HepG2 (cell line): Measurements from ENCODE around the gene PRXL2B. TPM values are rescaled to one million over a fixed set of nuclear protein-coding genes. Genes with fewer than 3 reads are reported as not detected.

Experiments
- BHLHE40 ChIP-seq: IDR thresholded peaks from 2 replicates; pipeline ENCODE4 v1.6.1; 2011; ENCODE audit warnings: low read length, improper control_type of control experiment
- CEBPG ChIP-seq: IDR thresholded peaks from 2 replicates; pipeline ENCODE4 v1.6.1; 2016
- FOXP1 ChIP-seq, 2 experiments: fragments of 450-650 bp in 1 of 2; IDR thresholded peaks; 2 replicates each; pipeline ENCODE4 v1.6.1; 2017 to 2018; ENCODE audit warnings: antibody characterized with exemption in 1 of 2
- HMG20A ChIP-seq: IDR thresholded peaks from 2 replicates; pipeline ENCODE4 v1.6.1; 2016; ENCODE audit warnings: borderline replicate concordance
- HNRNPLL ChIP-seq: fragments of 200-400 bp; formaldehyde crosslinking; IDR thresholded peaks from 2 replicates; pipeline ENCODE4 v1.6.1; 2017; ENCODE audit warnings: mild to moderate bottlenecking, low read depth, low read length; ENCODE audit not compliant: poor library complexity, severe bottlenecking
- MED1 ChIP-seq: sonication (generic); formaldehyde crosslinking; IDR thresholded peaks from 2 replicates; pipeline ENCODE4 v1.4.0; 2020; ENCODE audit warnings: missing genetic modification reagents
- MEIS1 ChIP-seq: sonication (generic); formaldehyde crosslinking; IDR thresholded peaks from 2 replicates; pipeline ENCODE4 v1.9.0; 2021; ENCODE audit warnings: mild to moderate bottlenecking, missing genetic modification reagents, moderate library complexity, borderline replicate concordance
- NR2F1 ChIP-seq, 2 experiments: fragments of 450-650 bp in 1 of 2; formaldehyde crosslinking in 1 of 2; IDR thresholded peaks; 2 replicates each; pipeline versions ENCODE4 v1.5.0 to v1.6.1; 2016 to 2020; ENCODE audit warnings: mild to moderate bottlenecking in 1 of 2, missing compliant biosample characterization in 1 of 2, missing genetic modification reagents in 1 of 2, moderate library complexity in 1 of 2
- RFXAP ChIP-seq: sonication (generic); formaldehyde crosslinking; IDR thresholded peaks from 2 replicates; pipeline ENCODE4 v1.4.0; 2020; ENCODE audit warnings: missing genetic modification reagents, borderline replicate concordance
- SP140L ChIP-seq: sonication (generic); formaldehyde crosslinking; IDR thresholded peaks from 2 replicates; pipeline ENCODE4 v1.4.0; 2020; ENCODE audit warnings: missing genetic modification reagents, borderline replicate concordance
- ZBTB38 ChIP-seq: sonication (generic); formaldehyde crosslinking; IDR thresholded peaks from 2 replicates; pipeline ENCODE4 v1.5.1; 2020; ENCODE audit warnings: mild to moderate bottlenecking, missing genetic modification reagents
- ZIK1 ChIP-seq: sonication (generic); formaldehyde crosslinking; IDR thresholded peaks from 2 replicates; pipeline ENCODE4 v1.5.0; 2020; ENCODE audit warnings: mild to moderate bottlenecking, low read depth, missing genetic modification reagents, borderline replicate concordance
- ZNF205 ChIP-seq: IDR thresholded peaks from 2 replicates; pipeline ENCODE4 v1.6.1; 2018; ENCODE audit warnings: missing biosample characterization, missing genetic modification reagents
- polyA plus RNA-seq, 8 experiments: library from polyadenylated mRNA; depleted of rRNA in 3 of 8; stranded (reverse) in 7 of 8; unstranded in 1 of 8; fragments of >200 nt; fragmentation: Illumina TruSeq in 4 of 8; extraction: Trizol in 4 of 8; gene quantifications; 2 replicates each; pipeline versions ENCODE4 v1.2.1 to v1.2.3, GENCODE V29; 2011 to 2016; ENCODE audit warnings: low read depth in 4 of 8, missing spikeins in 1 of 8, mixed read lengths in 1 of 8; ENCODE audit not compliant: insufficient read depth in 1 of 8
- total RNA-seq, 5 experiments: library from RNA; depleted of rRNA; stranded (reverse); fragments of >200 nt; fragmentation: Illumina TruSeq; extraction: Trizol; gene quantifications; 2 replicates each; pipeline ENCODE4 v1.2.3, GENCODE V29; 2016; ENCODE audit warnings: low read depth in 1 of 5
- TF ChIP-seq, protein P1 (sequence below): sonication (generic); formaldehyde crosslinking; IDR thresholded peaks from 2 replicates; pipeline ENCODE4 v1.4.0; 2020; ENCODE audit warnings: missing genetic modification reagents
- TF ChIP-seq, protein P2 (sequence below): sonication (generic); formaldehyde crosslinking; IDR thresholded peaks from 2 replicates; pipeline ENCODE4 v1.5.0; 2020; ENCODE audit warnings: missing genetic modification reagents, mild to moderate bottlenecking, borderline replicate concordance
- TF ChIP-seq, protein P3 (sequence below): sonication (generic); formaldehyde crosslinking; IDR thresholded peaks from 2 replicates; pipeline ENCODE4 v1.4.0; 2020; ENCODE audit warnings: mild to moderate bottlenecking, low read depth, missing genetic modification reagents
- TF ChIP-seq, protein P4 (sequence below): sonication (generic); formaldehyde crosslinking; conservative IDR thresholded peaks from 2 replicates; pipeline ENCODE4 v1.8.0; 2022; ENCODE audit warnings: missing genetic modification reagents
- TF ChIP-seq, protein P5 (sequence below): sonication (generic); formaldehyde crosslinking; IDR thresholded peaks from 2 replicates; pipeline ENCODE4 v1.8.1; 2023; ENCODE audit warnings: mild to moderate bottlenecking, missing genetic modification reagents, borderline replicate concordance
- TF ChIP-seq, protein P6 (sequence below): IDR thresholded peaks from 2 replicates; pipeline ENCODE4 v1.6.1; 2016

Gene PRXL2B
- total and polyA plus RNA-seq, 2 of the 13 experiments (the other 11 are each of a cell fraction or from before 2014, with no cell fraction given): 16.8 to 22.1 TPM

DNA sequence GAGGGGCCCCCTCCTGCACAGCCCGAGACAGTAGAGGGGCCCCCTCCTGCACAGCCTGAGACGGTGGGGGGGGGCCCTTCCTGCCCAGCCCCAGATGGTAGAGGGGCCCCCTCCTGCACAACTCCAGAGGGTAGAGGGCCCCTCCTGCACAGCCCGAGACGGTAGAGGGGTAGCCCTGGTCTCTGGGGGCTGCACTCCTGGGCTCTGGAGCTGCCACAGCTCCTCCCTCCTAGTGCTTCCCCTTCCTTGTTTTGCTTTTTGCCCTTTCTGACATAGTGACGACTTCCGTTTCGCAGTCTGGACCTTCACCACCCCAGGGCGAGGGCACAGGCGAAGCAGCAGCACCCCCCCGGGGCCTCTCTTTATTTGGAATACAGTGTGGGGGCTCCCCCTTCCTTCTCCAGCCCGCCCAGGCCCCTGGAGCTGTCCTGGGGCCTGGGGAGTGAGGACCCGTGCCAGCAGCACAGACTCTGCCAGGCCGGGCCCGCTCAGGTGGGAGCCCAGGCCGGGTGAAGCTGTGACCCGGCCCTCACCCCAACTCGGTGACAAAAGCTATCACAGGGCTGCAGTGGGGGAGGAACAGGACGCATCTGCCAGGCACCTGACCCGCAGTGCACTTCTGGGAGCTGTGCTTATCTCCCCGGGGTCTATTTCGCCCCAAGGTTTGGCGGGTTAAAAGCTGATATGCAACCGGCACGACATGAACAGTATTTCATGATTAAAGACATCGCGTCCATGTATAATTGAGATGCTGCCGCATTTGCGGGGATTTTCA lies 1.1 kb upstream of the PRXL2B start (continued):
- TF ChIP-seq HNRNPLL (peak; percentile 28), CEBPG (CRISPR knock-in tag) (no peak), ZBTB38 (no peak), ZNF205 (no peak), SP140L (no peak), FOXP1 (IDR thresholded peaks at IDR 0.05) (no peak), FOXP1 (CRISPR knock-in tag; IDR thresholded peaks at IDR 0.05) (no peak), MEIS1 (no peak), NR2F1 (CRISPR knock-in tag; IDR thresholded peaks at IDR 0.05) (0 out of 4 replicates have a peak, but pooled peaks of 1 of the 2 experiments have one; percentile 13), MED1 (peak; percentile 23; the same call in 1 of the 2 replicates), BHLHE40 (no peak), RFXAP (CRISPR knock-in tag) (no peak), ZIK1 (CRISPR knock-in tag) (no peak), HMG20A (CRISPR knock-in tag) (no peak)
- TF ChIP-seq, protein P1, sequence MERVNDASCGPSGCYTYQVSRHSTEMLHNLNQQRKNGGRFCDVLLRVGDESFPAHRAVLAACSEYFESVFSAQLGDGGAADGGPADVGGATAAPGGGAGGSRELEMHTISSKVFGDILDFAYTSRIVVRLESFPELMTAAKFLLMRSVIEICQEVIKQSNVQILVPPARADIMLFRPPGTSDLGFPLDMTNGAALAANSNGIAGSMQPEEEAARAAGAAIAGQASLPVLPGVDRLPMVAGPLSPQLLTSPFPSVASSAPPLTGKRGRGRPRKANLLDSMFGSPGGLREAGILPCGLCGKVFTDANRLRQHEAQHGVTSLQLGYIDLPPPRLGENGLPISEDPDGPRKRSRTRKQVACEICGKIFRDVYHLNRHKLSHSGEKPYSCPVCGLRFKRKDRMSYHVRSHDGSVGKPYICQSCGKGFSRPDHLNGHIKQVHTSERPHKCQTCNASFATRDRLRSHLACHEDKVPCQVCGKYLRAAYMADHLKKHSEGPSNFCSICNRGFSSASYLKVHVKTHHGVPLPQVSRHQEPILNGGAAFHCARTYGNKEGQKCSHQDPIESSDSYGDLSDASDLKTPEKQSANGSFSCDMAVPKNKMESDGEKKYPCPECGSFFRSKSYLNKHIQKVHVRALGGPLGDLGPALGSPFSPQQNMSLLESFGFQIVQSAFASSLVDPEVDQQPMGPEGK (CRISPR knock-in tag): peak; percentile 85
- TF ChIP-seq, protein P2, sequence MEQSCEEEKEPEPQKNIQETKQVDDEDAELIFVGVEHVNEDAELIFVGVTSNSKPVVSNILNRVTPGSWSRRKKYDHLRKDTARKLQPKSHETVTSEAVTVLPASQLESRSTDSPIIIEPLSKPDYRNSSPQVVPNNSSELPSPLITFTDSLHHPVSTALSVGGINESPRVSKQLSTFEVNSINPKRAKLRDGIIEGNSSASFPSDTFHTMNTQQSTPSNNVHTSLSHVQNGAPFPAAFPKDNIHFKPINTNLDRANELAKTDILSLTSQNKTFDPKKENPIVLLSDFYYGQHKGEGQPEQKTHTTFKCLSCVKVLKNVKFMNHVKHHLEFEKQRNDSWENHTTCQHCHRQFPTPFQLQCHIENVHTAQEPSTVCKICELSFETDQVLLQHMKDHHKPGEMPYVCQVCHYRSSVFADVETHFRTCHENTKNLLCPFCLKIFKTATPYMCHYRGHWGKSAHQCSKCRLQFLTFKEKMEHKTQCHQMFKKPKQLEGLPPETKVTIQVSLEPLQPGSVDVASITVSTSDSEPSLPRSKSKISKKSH (CRISPR knock-in tag): no peak
- TF ChIP-seq, protein P3, sequence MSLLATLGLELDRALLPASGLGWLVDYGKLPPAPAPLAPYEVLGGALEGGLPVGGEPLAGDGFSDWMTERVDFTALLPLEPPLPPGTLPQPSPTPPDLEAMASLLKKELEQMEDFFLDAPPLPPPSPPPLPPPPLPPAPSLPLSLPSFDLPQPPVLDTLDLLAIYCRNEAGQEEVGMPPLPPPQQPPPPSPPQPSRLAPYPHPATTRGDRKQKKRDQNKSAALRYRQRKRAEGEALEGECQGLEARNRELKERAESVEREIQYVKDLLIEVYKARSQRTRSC (CRISPR knock-in tag): no peak
- TF ChIP-seq, protein P4, sequence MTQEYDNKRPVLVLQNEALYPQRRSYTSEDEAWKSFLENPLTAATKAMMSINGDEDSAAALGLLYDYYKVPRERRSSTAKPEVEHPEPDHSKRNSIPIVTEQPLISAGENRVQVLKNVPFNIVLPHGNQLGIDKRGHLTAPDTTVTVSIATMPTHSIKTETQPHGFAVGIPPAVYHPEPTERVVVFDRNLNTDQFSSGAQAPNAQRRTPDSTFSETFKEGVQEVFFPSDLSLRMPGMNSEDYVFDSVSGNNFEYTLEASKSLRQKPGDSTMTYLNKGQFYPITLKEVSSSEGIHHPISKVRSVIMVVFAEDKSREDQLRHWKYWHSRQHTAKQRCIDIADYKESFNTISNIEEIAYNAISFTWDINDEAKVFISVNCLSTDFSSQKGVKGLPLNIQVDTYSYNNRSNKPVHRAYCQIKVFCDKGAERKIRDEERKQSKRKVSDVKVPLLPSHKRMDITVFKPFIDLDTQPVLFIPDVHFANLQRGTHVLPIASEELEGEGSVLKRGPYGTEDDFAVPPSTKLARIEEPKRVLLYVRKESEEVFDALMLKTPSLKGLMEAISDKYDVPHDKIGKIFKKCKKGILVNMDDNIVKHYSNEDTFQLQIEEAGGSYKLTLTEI (CRISPR knock-in tag): no peak
- TF ChIP-seq, protein P5, sequence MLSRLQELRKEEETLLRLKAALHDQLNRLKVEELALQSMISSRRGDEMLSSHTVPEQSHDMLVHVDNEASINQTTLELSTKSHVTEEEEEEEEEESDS (CRISPR knock-in tag): no peak
- TF ChIP-seq, protein P6, sequence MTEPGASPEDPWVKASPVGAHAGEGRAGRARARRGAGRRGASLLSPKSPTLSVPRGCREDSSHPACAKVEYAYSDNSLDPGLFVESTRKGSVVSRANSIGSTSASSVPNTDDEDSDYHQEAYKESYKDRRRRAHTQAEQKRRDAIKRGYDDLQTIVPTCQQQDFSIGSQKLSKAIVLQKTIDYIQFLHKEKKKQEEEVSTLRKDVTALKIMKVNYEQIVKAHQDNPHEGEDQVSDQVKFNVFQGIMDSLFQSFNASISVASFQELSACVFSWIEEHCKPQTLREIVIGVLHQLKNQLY (CRISPR knock-in tag): no peak
